Left hindlimb (tissue), 1 donor: Measurements from ENCODE around the gene SHISA9.
"Not testable (repeated sequence)": the region's sequence is repeated elsewhere in the genome, so short reads cannot be mapped to it uniquely, and the experiment has no call there.

Experiments used
- DNase-seq: peaks from one replicate; pipeline ENCODE4 v3.0.0-alpha.2; 2018

Gene SHISA9

DNA sequence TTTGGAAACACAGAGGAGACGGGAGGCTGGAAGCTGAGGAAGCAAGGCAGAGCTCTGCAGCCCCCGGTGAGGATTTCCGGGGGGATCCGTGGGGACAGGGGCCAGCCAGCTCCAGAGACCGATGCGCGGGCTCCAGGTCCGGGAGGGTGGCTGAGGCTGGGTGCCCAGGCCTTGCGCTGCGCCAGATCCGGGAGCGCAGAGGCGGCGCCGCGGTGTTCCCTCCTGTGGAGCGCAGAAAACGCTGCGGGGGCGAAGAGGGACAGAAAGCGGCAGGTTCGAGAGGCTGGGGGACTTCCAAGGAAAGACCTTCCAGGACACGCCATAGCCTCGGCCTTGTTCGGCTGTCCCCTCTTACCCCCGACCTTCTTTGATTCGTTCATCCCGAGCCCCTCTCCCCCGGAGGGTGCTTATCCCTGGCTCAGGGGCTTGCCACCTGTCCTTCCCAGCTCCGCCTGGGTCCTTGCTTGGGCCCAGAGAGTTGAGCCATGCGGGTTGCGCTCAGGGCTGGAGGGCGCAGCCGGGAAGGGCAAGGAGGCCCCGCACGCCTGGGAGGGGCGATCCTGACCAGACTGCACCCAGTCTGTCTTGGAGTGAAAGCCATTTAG lies 697 bp upstream of the SHISA9 start:
- no peak for DNase-seq

DNA sequence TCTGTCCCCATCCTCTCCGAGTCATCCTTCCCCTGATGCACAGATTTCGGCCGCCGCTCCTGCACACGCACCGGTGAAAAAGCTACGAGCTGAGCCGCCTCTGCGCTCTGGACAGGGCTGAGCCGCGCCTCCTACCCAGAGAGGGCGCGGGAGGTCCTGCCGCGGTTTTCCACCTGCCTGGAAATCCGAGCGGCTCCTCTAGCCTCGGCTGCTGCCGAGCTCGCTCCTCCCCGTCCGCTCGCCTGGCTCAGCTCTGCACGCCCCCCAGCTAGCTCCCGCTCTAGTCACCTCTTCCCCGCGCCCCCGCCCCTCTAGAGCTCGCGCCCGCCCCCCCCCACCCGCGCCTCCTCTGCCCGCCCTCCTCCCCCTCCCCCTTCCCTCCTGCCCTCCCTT lies 198 bp upstream of the SHISA9 start:
- no peak for DNase-seq

GRCh38 chr16:12902511-12903372 lies 1.3 kb downstream of the SHISA9 start:
- DNase-seq = no peak

- no peak for DNase-seq
These were observed 2.3 kb downstream of the SHISA9 start for GRCh38 chr16:12903407-12904328.

DNA sequence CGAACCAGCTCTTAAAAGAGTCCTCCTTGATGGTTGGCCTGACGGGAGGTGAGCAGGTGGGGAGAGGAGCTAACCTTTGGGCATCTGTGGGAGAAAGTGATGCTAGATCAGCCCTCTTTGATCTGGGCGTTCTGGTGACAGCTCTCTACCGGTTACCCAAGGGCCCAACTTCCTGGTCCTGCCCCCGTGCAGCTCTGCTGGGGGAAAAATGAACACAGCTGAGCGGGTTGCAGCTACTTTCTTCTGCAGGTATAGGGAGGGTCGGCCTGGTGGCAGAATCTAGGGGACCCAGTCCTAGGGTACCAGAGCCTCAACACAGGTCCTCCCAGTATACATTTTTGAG lies 2.9 kb downstream of the SHISA9 start:
- DNase-seq = no peak

GRCh38 chr16:12906271-12906670 lies 4.9 kb downstream of the SHISA9 start:
- no peak for DNase-seq

DNA sequence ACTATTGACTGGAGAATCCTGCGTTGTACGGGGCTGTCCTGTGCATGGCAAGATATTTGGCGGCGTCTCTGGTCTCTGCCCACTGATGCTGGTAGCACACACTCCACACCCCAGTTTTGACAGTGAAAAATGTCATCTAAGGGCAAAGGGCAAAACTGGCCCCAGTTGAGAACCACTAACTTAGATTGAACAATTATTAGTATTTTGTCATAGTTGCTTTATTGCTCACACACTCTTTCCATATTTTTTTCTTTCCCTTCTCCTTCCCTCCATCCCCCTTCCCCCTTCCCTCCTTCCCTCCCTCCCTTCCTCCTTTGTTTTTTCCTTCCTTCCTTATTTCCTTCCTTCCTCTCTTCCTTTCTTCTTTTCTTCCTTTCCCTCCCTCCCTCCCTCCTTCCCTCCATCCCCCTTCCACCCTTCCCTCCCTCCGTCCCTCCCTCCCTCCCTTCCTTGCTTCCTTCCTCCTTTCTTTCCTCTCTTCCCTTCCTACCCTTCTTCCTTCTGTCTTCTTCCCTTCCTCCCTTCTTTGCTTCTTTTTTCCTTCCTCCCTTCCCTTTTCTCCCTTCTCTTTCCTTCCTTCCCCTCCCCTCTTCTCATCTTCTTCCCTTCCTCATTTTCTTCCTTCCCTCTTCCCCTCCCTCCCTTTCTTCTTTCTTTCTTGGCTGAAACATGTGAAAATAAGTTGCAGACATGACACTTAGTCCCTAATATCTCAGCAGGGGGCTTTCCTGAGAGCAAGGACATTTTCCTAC lies 5.5 kb downstream of the SHISA9 start:
- no peak for DNase-seq

DNA sequence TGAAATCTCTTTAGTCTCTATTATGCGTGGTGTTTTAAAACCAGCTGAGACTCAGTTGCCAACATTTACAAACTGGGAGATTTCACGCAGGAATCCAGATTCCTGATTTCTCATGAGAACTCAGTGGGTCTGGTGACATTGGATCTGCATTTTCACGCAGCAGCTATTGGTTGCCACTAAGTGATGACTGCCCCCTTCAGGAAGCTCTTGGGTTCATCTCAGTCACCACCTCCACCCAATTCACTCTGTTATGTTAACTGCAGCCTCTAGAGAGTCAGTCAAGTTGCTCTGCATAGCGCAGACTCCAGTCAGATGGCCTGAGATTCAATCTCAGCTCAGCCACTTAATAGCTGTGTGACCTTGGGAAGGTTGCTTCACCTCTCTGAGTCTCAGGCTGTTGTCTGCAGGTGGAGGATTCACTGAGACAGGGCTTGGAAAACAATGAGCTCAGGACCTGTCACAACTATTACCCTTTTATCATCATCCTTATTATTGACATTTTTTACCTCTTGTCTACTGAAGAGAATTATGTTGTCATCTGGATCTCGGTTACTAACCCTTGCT lies 6.4 kb downstream of the SHISA9 start:
- no peak for DNase-seq

DNA sequence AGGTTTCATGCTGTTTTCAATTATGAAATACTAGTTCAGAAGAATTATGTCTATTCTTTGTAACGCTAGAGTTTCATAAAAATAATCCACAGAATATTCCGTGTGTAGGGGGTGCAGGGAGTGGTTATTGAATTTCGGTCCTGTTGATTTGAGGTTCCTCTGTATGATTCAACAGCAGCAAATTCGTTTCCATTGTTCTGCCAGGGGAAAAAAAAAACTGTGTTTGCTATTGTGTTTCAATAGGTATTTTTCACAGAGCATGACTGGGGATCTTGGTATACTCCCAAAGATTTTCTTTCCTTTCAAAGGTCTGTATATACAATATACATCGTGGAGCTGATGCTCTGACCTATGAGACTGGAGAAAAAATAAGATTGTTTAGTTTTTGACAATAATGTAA lies 15.8 kb downstream of the SHISA9 start:
- no peak for DNase-seq

- DNase-seq = no peak
These were observed 16.3 kb downstream of the SHISA9 start for GRCh38 chr16:12917653-12918052.

GRCh38 chr16:12920739-12921138 lies 19.3 kb downstream of the SHISA9 start:
- DNase-seq = no peak

DNA sequence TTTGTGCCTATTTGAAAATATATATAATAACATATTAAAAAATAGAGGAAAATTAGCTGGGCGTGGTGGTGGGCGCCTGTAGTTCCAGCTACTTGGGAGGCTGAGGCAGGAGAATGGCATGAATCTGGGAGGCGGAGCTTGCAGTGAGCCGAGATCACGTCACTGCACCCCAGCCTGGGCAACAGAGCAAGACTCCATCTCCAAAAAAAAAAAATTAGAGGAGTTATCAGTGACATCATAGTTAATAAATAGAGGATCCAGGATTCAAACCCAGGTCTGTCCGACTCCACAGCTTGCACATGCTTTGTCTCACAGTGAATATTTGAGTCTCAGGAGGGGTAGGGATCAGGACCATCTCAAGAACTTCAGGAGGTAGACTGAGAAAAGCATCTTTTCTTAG lies 22.2 kb downstream of the SHISA9 start:
- not testable (repeated sequence) for DNase-seq

DNA sequence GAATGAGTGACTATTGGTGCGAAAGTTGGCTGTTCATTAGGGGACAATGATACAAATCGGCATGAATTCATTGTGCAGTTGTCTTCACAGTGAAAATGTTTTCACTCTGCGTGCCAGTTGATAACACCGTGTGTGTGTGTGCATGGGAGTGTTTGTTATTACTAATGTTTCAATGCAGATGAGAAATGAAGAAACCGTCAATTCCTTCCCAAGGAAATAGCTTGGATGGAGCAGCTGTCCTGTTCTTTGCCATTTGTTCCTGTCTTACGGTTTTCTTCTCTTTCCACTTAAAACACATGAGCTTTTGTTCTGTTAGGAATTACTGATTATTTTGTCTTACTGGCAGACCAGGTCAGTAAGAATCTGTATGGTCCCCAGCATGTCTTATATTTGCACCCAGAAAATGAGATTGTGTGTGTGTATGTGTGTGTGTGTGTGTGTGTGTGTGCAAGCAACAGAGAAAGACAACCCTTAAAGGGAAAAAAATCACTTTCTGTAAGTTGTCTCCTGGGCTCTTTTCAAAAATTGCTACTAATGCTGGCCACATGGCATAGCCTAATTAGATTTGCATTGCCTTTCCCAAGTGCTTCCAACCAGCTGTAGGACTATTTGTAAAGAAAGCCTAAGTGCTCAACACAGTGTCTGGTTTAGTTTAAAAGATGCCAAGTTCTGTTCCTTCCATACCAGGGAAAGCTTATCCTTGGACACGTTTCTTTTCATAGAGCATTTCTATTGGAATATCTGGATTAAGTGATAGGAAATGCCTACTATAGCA lies 23.8 kb downstream of the SHISA9 start:
- no peak for DNase-seq

- no peak for DNase-seq
These were observed 26.2 kb downstream of the SHISA9 start for GRCh38 chr16:12927591-12927990.

DNA sequence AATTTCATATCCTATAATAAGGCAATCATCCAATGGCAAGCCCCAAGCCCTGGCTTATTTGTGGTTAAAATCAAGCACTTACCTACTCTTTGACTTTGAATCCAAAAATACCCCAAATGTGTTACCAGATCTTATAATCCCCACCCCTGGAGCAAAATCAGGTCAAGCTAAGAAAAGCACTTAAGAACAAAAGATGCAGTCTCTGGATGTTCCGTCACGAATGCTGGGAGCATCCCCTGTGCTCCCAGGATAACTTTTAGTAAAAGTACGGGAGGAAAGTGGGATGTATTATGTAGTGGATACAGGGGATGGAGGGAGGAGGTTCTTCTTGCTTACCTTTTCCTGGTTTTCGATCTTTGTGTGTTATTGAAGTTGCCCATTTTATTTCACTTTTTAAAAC lies 29.5 kb downstream of the SHISA9 start:
- no peak for DNase-seq

GRCh38 chr16:12936391-12936790 lies 35.0 kb downstream of the SHISA9 start:
- DNase-seq = no peak

DNA sequence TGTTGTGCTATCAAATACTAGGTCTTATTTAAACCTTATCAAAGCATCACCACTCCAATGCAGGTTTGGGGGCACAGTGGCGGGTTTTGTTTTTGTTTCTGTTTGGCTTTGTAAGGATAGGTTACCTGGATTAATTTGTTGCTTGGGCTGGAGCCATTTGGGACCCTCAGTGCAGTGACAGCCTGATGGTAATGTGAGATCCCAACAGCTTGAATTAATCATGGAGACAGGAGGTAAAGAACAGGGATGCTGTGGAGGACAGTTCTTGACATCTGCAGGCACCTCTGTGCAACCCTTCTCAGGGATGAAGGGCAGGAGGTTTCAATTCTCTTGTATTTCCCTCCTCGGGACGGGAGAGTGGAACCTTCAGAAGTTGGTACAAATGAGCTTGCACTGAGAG lies 40.5 kb downstream of the SHISA9 start:
- DNase-seq = no peak

DNA sequence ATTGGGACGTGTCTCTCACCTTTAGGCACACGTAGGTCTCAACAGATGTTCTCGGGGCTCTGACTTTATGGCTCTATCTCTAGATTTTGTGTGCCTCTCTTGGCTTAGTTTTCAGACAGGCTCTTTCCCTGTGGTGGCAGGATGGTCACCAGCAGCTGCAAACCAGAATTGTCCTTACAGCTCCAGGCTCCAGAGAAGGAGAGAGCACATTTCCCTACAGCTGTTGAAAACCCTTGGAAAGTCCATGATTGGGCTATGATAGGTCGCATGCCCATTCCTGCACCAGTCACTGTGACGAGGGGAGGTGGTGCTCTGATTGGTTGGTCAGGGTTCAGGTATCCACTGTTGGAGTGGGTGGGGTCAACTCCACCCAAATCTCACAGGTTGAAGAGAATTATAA lies 41.5 kb downstream of the SHISA9 start:
- DNase-seq = no peak

- DNase-seq = no peak
These were observed 42.9 kb downstream of the SHISA9 start for GRCh38 chr16:12944300-12944699.

DNA sequence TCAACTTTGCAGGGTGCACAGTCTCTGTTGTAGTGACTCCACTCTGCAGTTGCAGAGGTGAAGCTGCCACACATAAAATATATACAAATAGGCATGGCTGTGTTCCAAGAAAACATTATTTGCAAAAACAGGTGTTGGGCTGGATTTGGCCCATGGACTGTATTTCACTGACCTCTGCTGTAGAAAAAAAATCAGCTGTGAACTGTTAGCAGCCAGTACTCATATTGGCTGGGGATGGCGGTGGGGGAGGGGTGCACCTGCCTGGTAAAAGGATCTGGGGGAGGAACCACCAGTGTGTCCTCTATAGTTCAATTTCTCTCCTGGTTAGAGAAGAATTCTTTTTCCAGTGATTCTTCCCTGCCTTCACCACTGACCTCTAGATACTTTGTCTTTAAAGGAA lies 50.0 kb downstream of the SHISA9 start:
- no peak for DNase-seq

DNA sequence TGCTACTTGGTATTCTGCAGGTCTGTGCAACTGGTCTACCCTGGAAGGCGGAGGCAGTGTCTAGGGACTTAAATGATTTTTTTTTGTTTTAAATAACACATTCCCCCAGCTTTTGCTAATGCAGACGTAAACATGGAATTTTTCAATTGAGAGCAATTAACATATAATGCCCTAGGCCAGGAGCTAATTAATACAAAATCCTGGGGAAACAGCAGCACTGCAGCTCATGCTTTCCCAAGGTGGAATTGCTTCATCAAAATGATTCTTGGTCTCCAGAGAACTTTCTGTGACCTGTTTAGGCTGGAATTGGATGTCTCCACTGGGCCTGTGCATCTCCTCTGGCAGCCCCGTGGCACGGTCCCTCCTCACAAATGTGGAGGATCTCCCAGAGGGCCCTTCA lies 50.6 kb downstream of the SHISA9 start:
- DNase-seq = no peak

- no peak for DNase-seq
These were observed 57.0 kb downstream of the SHISA9 start for GRCh38 chr16:12958366-12958765.
